Testis (tissue), 3 donors: Measurements from ENCODE around the gene PKHD1. TPM values are rescaled to one million over a fixed set of nuclear protein-coding genes. Genes with fewer than 3 reads are reported as not detected.

Experiments
- DNase-seq: peaks from one replicate; pipeline ENCODE4 v3.0.0-alpha.2; 2019
- H3K27ac ChIP-seq, 2 donors: fragments of 200-600 bp; sonication (generic); one replicate each; pipeline ENCODE4 v1.5.1; 2019
- H3K27me3 ChIP-seq: fragments of 200-600 bp; sonication (generic); one replicate; pipeline ENCODE4 v1.5.1; 2019
- H3K36me3 ChIP-seq: fragments of 200-600 bp; sonication (generic); one replicate; pipeline ENCODE4 v1.5.1; 2017; ENCODE audit warnings: low read depth; ENCODE audit errors: missing control alignments
- H3K4me1 ChIP-seq: fragments of 200-600 bp; sonication (generic); one replicate; pipeline ENCODE4 v1.5.1; 2019
- H3K4me3 ChIP-seq, 2 donors: fragments of 200-600 bp; sonication (generic); one replicate each; pipeline ENCODE4 v1.5.1; 2017 to 2019
- H3K9me3 ChIP-seq: fragments of 200-600 bp; sonication (generic); one replicate; pipeline ENCODE4 v1.5.1; 2017
- POLR2A ChIP-seq: fragments of 450-650 bp; IDR thresholded peaks from one replicate; pipeline ENCODE4 v1.6.1; 2017; ENCODE audit warnings: antibody characterized with exemption, mild to moderate bottlenecking, moderate library complexity
- WGBS, 2 donors: methylation state at CpG; one replicate each; pipeline ENCODE4 v1.1.5; 2018; 5-methylcytosine and 5-hydroxymethylcytosine counted together
- intact Hi-C: fragments of 100-400 bp; cut with DNase I; formaldehyde crosslinking; loops from one replicate; pipeline ENCODE4 v1.15.1; 2023; ENCODE audit warnings: low total_unique reads
- polyA plus RNA-seq: library from polyadenylated mRNA; stranded (reverse); fragments of 350-450 nt; fragmentation: Illumina TruSeq; extraction: RNeasy Lipid Tissue Mini Kit (QIAGEN cat#74804); gene quantifications from one replicate; pipeline ENCODE4 v1.2.3, GENCODE V29; 2014; ENCODE audit warnings: low read depth, low replicate concordance; ENCODE audit not compliant: insufficient read depth
- total RNA-seq, 2 donors: library from RNA; depleted of rRNA; stranded (reverse); fragments of >200 nt; gene quantifications; one replicate each; pipeline ENCODE4 v1.2.3, GENCODE V29; 2016
- TF ChIP-seq, protein P1 (sequence below), 3 experiments: fragments of 450-650 bp in 2 of 3; fragments of 200-600 bp in 1 of 3; sonication (generic) in 1 of 3; IDR thresholded peaks; one replicate each; pipeline ENCODE4 v1.5.1; 2016 to 2019; ENCODE audit warnings: antibody characterized with exemption in 3 of 3, mild to moderate bottlenecking in 2 of 3, moderate library complexity in 1 of 3

The PKHD1 gene
- total and polyA plus RNA-seq, 3 donors from 2014 or later: 1.3 to 2.3 (median 1.7) TPM

DNA sequence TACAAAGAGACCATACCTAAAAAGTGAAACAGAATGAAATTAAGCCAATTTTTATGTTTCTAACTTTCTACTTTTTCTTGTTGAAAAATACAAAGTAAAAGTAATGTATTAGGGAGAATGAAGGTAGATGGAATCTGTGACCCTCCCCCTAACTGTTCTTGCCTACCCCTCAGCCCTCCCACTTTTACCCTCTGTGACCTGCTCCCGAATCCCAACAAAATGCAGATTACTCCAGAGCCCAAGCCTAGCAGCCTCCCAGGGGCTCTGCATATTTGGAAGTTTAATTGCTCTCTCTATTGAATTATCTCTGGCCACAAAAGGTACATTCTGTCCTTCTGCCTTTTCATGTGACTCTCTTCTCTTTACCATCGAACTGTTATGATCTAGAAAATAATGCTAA lies 201.5 kb downstream of the PKHD1 start:
- no peaks in the 10 kb centered on the region for H3K27me3 ChIP-seq
- intact Hi-C loops: no loop called here
- H3K4me1 ChIP-seq: no peaks in the 10 kb centered on the region
- H3K36me3 ChIP-seq: no peaks in the 10 kb centered on the region
- TF ChIP-seq, protein P1, sequence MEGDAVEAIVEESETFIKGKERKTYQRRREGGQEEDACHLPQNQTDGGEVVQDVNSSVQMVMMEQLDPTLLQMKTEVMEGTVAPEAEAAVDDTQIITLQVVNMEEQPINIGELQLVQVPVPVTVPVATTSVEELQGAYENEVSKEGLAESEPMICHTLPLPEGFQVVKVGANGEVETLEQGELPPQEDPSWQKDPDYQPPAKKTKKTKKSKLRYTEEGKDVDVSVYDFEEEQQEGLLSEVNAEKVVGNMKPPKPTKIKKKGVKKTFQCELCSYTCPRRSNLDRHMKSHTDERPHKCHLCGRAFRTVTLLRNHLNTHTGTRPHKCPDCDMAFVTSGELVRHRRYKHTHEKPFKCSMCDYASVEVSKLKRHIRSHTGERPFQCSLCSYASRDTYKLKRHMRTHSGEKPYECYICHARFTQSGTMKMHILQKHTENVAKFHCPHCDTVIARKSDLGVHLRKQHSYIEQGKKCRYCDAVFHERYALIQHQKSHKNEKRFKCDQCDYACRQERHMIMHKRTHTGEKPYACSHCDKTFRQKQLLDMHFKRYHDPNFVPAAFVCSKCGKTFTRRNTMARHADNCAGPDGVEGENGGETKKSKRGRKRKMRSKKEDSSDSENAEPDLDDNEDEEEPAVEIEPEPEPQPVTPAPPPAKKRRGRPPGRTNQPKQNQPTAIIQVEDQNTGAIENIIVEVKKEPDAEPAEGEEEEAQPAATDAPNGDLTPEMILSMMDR (IDR thresholded peaks at IDR 0.05): no peak
- no peak for TF ChIP-seq POLR2A
- 52 to 64% methylated on average over 2 of the region's 2 CpGs for WGBS, 2 donors
- H3K27ac ChIP-seq: no peak overlapping the region
- no peak overlapping the region for H3K4me3 ChIP-seq
- no peak for DNase-seq
- H3K9me3 ChIP-seq: no peaks in the 10 kb centered on the region

DNA sequence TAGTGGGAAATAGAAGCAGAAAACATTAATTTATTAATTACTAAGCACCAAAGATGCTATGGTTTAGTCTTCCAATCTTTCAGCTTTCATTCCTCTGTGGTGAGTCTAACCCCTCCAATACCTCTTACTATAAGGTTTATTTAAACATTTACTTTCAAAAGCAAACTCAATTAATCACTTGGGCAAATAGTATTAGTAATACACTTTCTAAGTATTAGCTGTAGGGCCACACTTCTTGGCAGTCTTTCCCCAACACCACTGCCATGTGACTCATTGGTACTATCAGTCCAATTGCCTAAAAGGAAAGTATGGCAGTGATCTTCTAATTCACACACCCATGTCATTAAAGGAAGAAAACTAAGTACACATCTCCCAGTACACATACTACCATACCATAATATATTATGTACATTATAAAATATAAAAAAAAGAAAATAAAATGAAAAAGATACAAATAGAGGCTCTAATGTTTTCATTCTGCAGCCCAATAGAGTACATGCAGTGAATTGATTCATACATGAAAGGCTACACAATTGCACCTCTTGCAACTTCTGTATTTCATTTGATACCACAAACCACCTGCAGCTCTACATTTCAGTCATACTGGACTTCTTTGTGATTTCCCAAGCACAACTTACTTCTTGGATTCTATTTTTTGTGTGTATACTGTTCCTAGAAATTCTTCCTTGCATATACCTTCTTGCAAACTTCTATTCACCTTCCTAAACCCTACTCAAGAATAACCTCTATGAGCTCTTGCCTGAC lies 218.6 kb downstream of the PKHD1 start:
- DNase-seq: no peak
- Histone ChIP-seq H3K36me3 (no peaks in the 10 kb centered on the region), H3K4me3 (no peak overlapping the region), H3K9me3 (no peaks in the 10 kb centered on the region), H3K27me3 (no peaks in the 10 kb centered on the region), H3K27ac (no peak overlapping the region), H3K4me1 (no peaks in the 10 kb centered on the region)
- intact Hi-C loops: no loop called here
- TF ChIP-seq, protein P1 (IDR thresholded peaks at IDR 0.05): no peak
- TF ChIP-seq POLR2A: no peak

DNA sequence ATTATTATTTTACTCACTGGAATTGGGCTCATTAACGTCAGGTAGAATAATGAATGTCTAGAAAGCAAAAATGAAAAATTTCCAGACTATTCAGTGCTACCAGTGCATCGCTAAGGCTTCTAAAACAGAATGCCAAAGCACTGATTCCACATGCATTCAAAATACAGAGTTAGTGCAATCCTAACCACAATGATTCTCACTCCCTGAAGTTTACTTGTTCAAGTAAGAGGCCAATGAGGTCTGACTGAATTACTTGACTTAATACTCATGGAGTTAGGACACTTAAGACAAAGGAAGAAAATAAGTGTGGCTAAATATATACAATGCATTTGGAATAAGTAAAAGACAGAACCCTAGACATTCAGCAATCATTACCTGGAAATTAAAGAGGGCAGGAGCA lies 220.5 kb downstream of the PKHD1 start:
- TF ChIP-seq, protein P1 (IDR thresholded peaks at IDR 0.05): no peak
- no peak for TF ChIP-seq POLR2A
- no peak overlapping the region for H3K27ac ChIP-seq
- no peaks in the 10 kb centered on the region for H3K36me3 ChIP-seq
- no peaks in the 10 kb centered on the region for H3K27me3 ChIP-seq
- 31% methylated on average over 2 of the region's 2 CpGs for WGBS, 2 donors
- no peak overlapping the region for H3K4me3 ChIP-seq
- H3K4me1 ChIP-seq: no peaks in the 10 kb centered on the region
- no peaks in the 10 kb centered on the region for H3K9me3 ChIP-seq
- intact Hi-C loops: no loop called here
- DNase-seq: no peak

DNA sequence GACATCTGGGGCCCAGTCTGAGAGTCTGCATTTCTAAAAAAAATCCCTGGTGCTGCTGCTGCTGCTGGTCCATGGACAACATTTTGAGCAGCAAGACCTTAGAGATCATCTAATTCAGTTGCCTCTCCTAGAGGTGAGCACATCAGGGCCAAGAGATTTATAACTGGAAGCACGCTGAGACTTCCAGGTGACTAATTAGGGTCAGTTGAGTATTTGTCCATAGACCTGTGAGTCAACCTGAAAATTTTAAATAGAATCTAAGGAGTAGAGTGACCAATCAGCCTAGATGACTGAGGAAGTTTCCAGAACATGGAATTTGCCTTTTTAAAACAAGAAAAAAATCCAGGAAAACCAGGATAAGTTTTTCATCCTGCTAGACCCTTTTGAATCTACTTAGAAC lies 221.4 kb downstream of the PKHD1 start:
- Histone ChIP-seq H3K9me3 (no peaks in the 10 kb centered on the region), H3K4me3 (no peak overlapping the region), H3K27ac (no peak overlapping the region), H3K36me3 (no peaks in the 10 kb centered on the region), H3K4me1 (no peaks in the 10 kb centered on the region), H3K27me3 (no peaks in the 10 kb centered on the region)
- DNase-seq: no peak
- WGBS, 2 donors: 79% methylated on average over 1 of the region's 1 CpG
- intact Hi-C loops: no loop called here
- TF ChIP-seq, protein P1 (IDR thresholded peaks at IDR 0.05): no peak
- TF ChIP-seq POLR2A: no peak

DNA sequence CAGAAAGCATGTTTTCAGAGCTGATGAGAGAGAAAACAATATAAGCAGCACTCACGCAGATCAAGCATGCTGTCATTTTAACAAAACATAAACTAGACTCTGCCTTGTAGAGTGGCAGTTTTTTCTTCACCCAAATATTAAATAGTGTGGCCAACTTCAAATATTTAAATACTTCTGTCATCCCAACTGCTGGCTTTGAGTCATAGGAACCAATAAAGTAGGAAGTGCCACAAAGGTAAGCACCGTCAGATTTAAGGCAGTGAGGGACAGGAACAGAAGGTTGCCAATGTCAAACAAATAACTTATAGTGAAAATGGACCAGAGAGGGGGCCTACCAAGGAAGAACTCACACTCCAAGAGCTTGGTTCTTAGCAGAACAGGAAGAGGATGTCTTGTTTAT lies 222.2 kb downstream of the PKHD1 start:
- Histone ChIP-seq H3K4me3 (no peak overlapping the region), H3K27me3 (no peaks in the 10 kb centered on the region), H3K36me3 (no peaks in the 10 kb centered on the region), H3K27ac (no peak overlapping the region), H3K9me3 (no peaks in the 10 kb centered on the region), H3K4me1 (no peaks in the 10 kb centered on the region)
- TF ChIP-seq, protein P1 (IDR thresholded peaks at IDR 0.05): no peak
- no peak for TF ChIP-seq POLR2A
- no peak for DNase-seq
- intact Hi-C loops: no loop called here
- 80 to 89% methylated on average over 2 of the region's 2 CpGs for WGBS, 2 donors
